Activated CD4-positive, alpha-beta memory T cell treated with anti-CD3 and anti-CD28 coated beads, Interleukin-2, amount 10 ng/mL, durations not matched to agents 7 days and 5 days (primary cell): ENCODE data around the gene ZNF385D. TPM values are rescaled to one million over a fixed set of nuclear protein-coding genes. Genes with fewer than 3 reads are reported as not detected.

Experiments
- CTCF ChIA-PET: fragments of 350-600 bp; sonication (Branson Sonifier 250); formaldehyde crosslinking; loops from one replicate; lab custom pipeline; 2021; ENCODE audit warnings: antibody characterized with exemption, inconsistent platforms; lab: Charles Lee
- POLR2A ChIA-PET: fragments of 350-600 bp; sonication (Branson Sonifier 250); formaldehyde crosslinking; loops from one replicate; lab custom pipeline; 2021; ENCODE audit warnings: antibody characterized with exemption; lab: Charles Lee
- DNase-seq: peaks from one replicate; pipeline ENCODE4 v3.0.0-alpha.2; 2020
- H3K27ac Mint-ChIP-seq: one replicate; pipeline ENCODE4 v1.8.0; 2021; ENCODE audit warnings: mild to moderate bottlenecking, mixed read lengths
- H3K27me3 Mint-ChIP-seq: one replicate; pipeline ENCODE4 v1.8.0; 2021; ENCODE audit warnings: mixed read lengths
- H3K36me3 Mint-ChIP-seq: one replicate; pipeline ENCODE4 v1.8.0; 2021; ENCODE audit warnings: low read depth, mixed read lengths
- H3K4me1 Mint-ChIP-seq: one replicate; pipeline ENCODE4 v1.8.0; 2021; ENCODE audit warnings: mixed read lengths
- H3K4me3 Mint-ChIP-seq: one replicate; pipeline ENCODE4 v1.8.0; 2021; ENCODE audit warnings: mild to moderate bottlenecking, mixed read lengths
- H3K9me3 Mint-ChIP-seq: one replicate; pipeline ENCODE4 v1.8.0; 2021; ENCODE audit warnings: mixed read lengths
- total RNA-seq, 2 experiments: library from RNA; stranded (reverse); gene quantifications; one replicate each; pipeline ENCODE4 v1.2.3, GENCODE V29; 2021

The ZNF385D gene
- total RNA-seq, 2 experiments from 2014 or later = not detected

DNA sequence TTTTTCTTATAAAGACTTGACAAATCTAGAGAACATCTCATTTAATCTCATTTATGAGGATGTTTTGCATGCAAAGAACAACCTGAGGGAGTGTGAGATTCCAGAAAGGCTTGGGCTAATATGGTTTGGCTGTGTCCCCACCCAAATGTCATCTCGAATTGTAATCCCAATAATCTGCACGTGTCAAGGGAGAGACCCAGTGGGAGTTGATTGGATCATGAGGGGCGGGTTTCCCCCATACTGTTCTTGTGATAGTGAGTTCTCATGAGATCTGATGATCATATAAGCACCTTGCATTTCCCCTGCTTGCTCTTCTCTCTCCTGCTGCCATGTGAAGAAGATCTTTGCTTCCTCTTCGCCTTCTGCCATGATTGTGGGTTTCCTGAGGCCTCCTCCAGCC is 103.0 kb downstream of the ZNF385D start:
- Mint-ChIP-seq H3K4me3 (no peak overlapping the region), H3K27me3 (no peaks in the 10 kb centered on the region), H3K27ac (no peak overlapping the region), H3K9me3 (no peaks in the 10 kb centered on the region), H3K4me1 (no peaks in the 10 kb centered on the region), H3K36me3 (no peaks in the 10 kb centered on the region)
- no peak for DNase-seq
- POLR2A ChIA-PET = no interaction called here
- CTCF ChIA-PET = no interaction called here

DNA sequence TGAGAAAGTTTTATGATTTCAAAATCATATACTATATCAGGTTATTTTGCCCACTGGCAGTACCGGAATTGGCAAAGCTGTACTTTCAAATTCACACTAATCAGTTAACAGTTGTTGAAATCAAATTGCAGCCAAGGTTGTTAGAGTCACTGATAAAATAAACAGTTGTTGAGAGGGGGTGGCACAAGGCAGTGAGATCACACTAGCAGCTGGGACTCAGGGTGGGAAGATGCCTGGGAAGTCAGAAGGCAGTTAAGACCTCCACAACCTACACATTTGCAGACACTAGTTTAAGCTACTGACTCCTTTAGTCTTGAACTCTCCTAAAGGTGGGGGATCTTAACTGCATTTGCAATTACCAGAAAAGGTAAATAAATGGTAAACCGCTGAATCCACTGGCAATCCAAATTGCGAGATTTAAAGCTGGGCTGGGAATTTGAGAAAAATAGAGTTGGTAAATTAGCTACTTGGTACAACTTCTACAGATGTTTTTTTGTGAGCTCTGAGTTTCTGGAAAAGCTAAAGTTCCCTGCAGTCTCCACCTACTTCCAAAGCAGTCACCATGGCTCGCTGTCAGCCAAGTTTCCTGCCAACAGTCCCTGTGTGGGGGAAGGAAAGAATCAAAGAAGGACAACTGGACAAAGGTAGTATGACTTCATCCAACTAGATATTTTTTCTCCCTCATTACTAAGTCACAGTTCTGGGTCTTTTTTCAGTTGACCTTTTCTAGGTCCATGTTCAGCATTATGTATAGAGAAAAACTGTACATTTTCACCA is 105.7 kb downstream of the ZNF385D start:
- POLR2A ChIA-PET = no interaction called here
- no peaks in the 10 kb centered on the region for H3K27me3 Mint-ChIP-seq
- H3K36me3 Mint-ChIP-seq = no peaks in the 10 kb centered on the region
- CTCF ChIA-PET = no interaction called here
- no peak for DNase-seq
- no peak overlapping the region for H3K4me3 Mint-ChIP-seq
- no peak overlapping the region for H3K27ac Mint-ChIP-seq
- H3K9me3 Mint-ChIP-seq = peaks cover 3% of the 10 kb centered on the region
- no peaks in the 10 kb centered on the region for H3K4me1 Mint-ChIP-seq

DNA sequence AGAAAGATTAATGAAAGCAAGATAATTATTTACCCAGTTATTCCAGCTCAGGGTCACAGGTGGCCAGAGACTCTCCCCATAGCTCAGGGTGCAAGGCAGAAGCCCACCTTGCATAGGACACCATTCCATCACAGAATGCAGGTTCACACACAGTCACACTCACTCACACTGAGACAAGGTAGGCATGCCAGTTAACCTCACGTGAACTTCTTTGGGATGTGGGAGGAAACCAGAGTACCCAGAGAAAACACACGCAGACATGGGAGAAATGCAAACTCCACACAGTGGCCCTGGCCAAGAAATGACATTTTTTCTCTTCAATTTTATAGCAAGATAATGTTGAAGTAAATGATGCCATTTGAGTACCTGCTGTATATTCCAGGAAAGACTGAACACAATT is 106.7 kb downstream of the ZNF385D start:
- Mint-ChIP-seq H3K4me1 (no peaks in the 10 kb centered on the region), H3K9me3 (peaks cover 3% of the 10 kb centered on the region), H3K36me3 (no peaks in the 10 kb centered on the region), H3K27ac (no peak overlapping the region), H3K4me3 (no peak overlapping the region), H3K27me3 (no peaks in the 10 kb centered on the region)
- POLR2A ChIA-PET = no interaction called here
- CTCF ChIA-PET = no interaction called here
- no peak for DNase-seq

DNA sequence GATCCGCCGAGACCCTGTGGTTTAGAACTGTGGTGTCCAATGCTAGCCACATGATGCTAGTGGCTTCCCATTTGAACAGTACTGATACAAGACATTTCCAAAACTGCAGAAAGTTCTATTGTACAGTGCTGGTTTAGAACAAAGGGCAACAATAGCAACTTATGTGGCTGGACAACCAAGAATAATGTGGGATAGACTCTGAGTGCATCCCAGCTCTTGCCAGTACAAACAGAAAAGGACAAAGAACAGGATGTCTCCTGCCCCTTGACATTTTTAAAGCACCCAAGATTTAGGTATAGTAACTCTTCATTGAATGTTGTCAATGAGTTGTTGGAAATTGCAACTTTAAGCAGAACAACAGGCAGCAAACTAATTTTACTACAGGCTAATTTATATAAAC is 107.3 kb downstream of the ZNF385D start:
- peaks cover 3% of the 10 kb centered on the region for H3K9me3 Mint-ChIP-seq
- no peaks in the 10 kb centered on the region for H3K36me3 Mint-ChIP-seq
- no peak for DNase-seq
- no peaks in the 10 kb centered on the region for H3K27me3 Mint-ChIP-seq
- H3K4me1 Mint-ChIP-seq = no peaks in the 10 kb centered on the region
- H3K27ac Mint-ChIP-seq = no peak overlapping the region
- ChIA-PET POLR2A (no interaction called here), CTCF (no interaction called here)
- H3K4me3 Mint-ChIP-seq = no peak overlapping the region

DNA sequence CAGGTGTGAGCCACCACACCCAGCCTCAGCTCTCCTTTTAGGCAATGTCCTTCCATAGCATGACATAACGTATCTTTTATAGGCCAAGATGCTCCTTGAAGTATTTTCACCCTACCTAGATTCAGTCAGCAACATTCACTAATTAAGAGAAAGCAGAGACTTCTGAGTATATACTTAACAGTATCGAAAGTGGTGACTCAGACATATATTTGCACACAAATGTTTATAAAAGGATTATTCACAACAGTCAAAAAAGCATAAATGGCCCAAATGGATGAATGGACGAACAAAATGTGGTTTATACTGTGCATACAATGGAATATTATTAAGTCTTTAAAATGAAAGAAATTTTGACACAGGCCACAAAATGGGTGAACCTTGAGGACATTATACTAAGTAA is 108.6 kb downstream of the ZNF385D start:
- ChIA-PET CTCF (no interaction called here), POLR2A (no interaction called here)
- H3K9me3 Mint-ChIP-seq = peaks cover 3% of the 10 kb centered on the region
- H3K4me1 Mint-ChIP-seq = no peaks in the 10 kb centered on the region
- no peaks in the 10 kb centered on the region for H3K36me3 Mint-ChIP-seq
- no peak for DNase-seq
- no peak overlapping the region for H3K27ac Mint-ChIP-seq
- H3K27me3 Mint-ChIP-seq = no peaks in the 10 kb centered on the region
- no peak overlapping the region for H3K4me3 Mint-ChIP-seq

DNA sequence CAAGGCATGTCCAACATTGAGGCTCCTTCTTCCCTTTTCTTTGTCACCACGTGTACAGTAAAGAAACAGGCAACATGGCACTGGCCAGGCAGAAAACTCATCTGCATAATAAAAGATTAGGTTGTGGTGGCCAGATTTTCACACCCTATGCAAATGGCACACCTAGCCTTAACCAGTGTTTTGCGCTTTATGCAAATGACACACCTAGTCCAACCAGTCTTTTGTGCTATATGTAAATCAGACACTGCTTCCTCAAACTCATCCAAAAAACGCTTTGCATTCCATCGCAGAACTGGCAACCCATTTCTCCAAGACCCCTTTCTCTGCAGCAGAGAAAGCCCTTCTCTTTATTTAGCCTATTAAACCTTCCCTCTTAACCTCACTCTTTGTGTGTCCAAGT is 109.1 kb downstream of the ZNF385D start:
- Mint-ChIP-seq H3K27ac (no peak overlapping the region), H3K27me3 (no peaks in the 10 kb centered on the region), H3K4me3 (no peak overlapping the region), H3K4me1 (no peaks in the 10 kb centered on the region), H3K36me3 (no peaks in the 10 kb centered on the region), H3K9me3 (peaks cover 3% of the 10 kb centered on the region)
- no peak for DNase-seq
- POLR2A ChIA-PET = no interaction called here
- CTCF ChIA-PET = no interaction called here

DNA sequence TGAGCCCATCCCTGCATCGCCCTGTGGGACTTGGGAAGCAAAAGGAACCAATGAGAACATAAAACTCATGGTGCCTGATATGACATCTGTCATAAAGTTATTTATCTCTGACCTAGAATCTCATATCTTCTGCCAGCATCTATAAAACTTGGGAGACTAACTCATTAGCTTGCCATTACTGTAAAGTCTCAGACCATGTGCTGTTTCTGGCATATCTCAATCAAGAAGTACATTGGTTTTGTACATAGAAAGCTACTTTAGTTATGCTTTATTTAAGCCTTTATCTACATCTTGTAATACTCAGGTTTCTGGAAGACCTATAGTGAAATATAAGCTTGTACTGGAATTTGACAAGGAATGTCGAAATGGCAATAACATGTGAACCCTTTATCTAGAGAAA is 112.5 kb downstream of the ZNF385D start:
- CTCF ChIA-PET = no interaction called here
- Mint-ChIP-seq H3K36me3 (no peaks in the 10 kb centered on the region), H3K4me1 (no peaks in the 10 kb centered on the region), H3K9me3 (peaks cover 7% of the 10 kb centered on the region), H3K27me3 (no peaks in the 10 kb centered on the region), H3K4me3 (no peak overlapping the region), H3K27ac (no peak overlapping the region)
- DNase-seq = no peak
- POLR2A ChIA-PET = no interaction called here

- no peaks in the 10 kb centered on the region for H3K27me3 Mint-ChIP-seq
- no peaks in the 10 kb centered on the region for H3K4me1 Mint-ChIP-seq
- peaks cover 8% of the 10 kb centered on the region for H3K9me3 Mint-ChIP-seq
- POLR2A ChIA-PET = no interaction called here
- no peak for DNase-seq
- H3K27ac Mint-ChIP-seq = no peak overlapping the region
- H3K4me3 Mint-ChIP-seq = no peak overlapping the region
- CTCF ChIA-PET = no interaction called here
- H3K36me3 Mint-ChIP-seq = no peaks in the 10 kb centered on the region
These were observed 116.9 kb downstream of the ZNF385D start for GRCh38 chr3:21634112-21634511.

- POLR2A ChIA-PET = no interaction called here
- no peaks in the 10 kb centered on the region for H3K36me3 Mint-ChIP-seq
- no peaks in the 10 kb centered on the region for H3K27me3 Mint-ChIP-seq
- H3K9me3 Mint-ChIP-seq = no peaks in the 10 kb centered on the region
- CTCF ChIA-PET = no interaction called here
- DNase-seq = no peak
- no peak overlapping the region for H3K27ac Mint-ChIP-seq
- H3K4me3 Mint-ChIP-seq = no peak overlapping the region
- H3K4me1 Mint-ChIP-seq = no peaks in the 10 kb centered on the region
These were observed 126.5 kb downstream of the ZNF385D start for GRCh38 chr3:21624524-21624923.

GRCh38 chr3:21621181-21621651 is 129.8 kb downstream of the ZNF385D start:
- no peak for DNase-seq
- H3K4me1 Mint-ChIP-seq = no peaks in the 10 kb centered on the region
- H3K9me3 Mint-ChIP-seq = no peaks in the 10 kb centered on the region
- CTCF ChIA-PET = no interaction called here
- POLR2A ChIA-PET = interaction anchor here (0.7 kb wide), 1 partner anchor 131 kb away, joined by 3 read pairs; no protein-coding TSS in a partner anchor
- no peaks in the 10 kb centered on the region for H3K27me3 Mint-ChIP-seq
- no peaks in the 10 kb centered on the region for H3K36me3 Mint-ChIP-seq
- H3K4me3 Mint-ChIP-seq = no peak overlapping the region
- H3K27ac Mint-ChIP-seq = no peak overlapping the region

DNA sequence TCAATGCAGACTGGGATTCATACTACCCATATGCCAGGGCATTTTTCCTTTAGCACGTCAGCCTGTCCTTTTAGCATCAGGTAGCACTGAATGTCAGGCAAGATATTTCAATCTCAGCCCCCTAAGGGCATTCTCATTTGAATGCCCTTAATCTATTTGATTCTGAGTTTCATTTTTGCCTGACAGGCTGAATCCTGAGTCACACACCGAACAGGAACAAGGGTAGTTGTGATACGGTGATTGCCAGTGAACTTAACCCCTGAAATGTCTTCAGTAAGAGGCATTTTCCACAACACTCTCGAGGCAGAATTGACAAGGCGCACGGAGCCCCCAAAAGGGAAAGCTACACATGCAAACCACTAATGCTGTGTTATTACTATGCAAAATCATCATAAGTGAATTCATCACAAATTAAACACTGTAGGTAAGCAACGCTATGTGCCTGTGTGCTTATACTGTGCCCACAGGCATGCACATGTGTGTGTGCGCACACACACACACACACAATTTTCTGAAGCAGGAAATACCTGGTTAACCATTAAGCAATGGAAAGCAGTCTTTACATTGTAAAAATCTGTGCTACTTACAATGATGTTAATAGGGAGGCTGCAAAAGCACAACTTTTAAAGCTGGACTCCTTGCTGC is 130.4 kb downstream of the ZNF385D start:
- Mint-ChIP-seq H3K27ac (no peak overlapping the region), H3K36me3 (no peaks in the 10 kb centered on the region), H3K4me3 (no peak overlapping the region), H3K9me3 (no peaks in the 10 kb centered on the region), H3K27me3 (no peaks in the 10 kb centered on the region), H3K4me1 (no peaks in the 10 kb centered on the region)
- ChIA-PET CTCF (no interaction called here), POLR2A (interaction anchor here (0.7 kb wide), 1 partner anchor 130 kb away, joined by 3 read pairs; no protein-coding TSS in a partner anchor)
- no peak for DNase-seq

GRCh38 chr3:21618695-21619094 is 132.3 kb downstream of the ZNF385D start:
- ChIA-PET POLR2A (no interaction called here), CTCF (no interaction called here)
- Mint-ChIP-seq H3K27ac (no peak overlapping the region), H3K4me3 (no peak overlapping the region), H3K27me3 (no peaks in the 10 kb centered on the region), H3K9me3 (no peaks in the 10 kb centered on the region), H3K4me1 (no peaks in the 10 kb centered on the region), H3K36me3 (no peaks in the 10 kb centered on the region)
- DNase-seq = no peak

DNA sequence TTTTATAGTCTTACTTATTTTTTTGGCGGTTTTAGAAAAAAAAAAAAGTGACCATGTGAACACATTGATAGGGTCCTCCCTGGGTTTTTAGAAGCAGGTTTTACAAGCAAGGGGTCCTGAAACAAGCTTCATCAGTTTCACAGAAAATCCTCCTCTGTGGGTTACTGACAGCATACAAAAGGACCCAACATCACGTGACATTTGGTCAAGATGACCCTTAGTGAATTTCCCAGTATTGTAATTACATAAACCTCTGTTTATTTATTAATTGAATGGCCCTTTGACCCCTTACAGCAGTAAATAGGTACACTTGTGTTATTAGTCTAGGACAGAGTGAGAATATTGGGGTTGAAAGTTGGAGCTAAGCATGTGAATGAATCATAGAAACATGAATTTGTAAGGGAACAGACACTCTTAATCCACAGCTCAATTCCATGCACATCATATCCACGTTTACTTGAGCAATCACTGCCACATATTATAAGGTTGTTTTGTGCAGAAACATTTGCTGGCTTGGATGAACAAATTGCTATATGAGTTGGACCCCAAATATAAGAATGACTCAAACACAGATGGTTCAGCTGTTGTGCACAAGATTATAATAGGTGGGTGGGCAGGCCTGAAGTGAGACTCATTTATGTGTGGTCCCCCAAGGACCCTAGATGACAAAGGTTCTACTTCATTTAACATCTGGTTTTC is 137.5 kb downstream of the ZNF385D start:
- H3K36me3 Mint-ChIP-seq = no peaks in the 10 kb centered on the region
- CTCF ChIA-PET = no interaction called here
- no peak overlapping the region for H3K27ac Mint-ChIP-seq
- no peaks in the 10 kb centered on the region for H3K4me1 Mint-ChIP-seq
- H3K9me3 Mint-ChIP-seq = peaks cover 5% of the 10 kb centered on the region
- H3K4me3 Mint-ChIP-seq = no peak overlapping the region
- POLR2A ChIA-PET = no interaction called here
- no peak for DNase-seq
- H3K27me3 Mint-ChIP-seq = no peaks in the 10 kb centered on the region
